ENCODE data around the gene PIK3CD. TPM values are rescaled to one million over a fixed set of nuclear protein-coding genes. Genes with fewer than 3 reads are reported as not detected.
A peak's percentile ranks its signal among the peaks of the same experiment; 100 is the strongest.

The PIK3CD gene
- total and polyA plus RNA-seq, 2 of the 8 experiments (the other 6 are each of a cell fraction or from before 2014, with no cell fraction given) = 20.6 to 24.1 TPM

- TF ChIP-seq MAFK (IDR thresholded peaks at IDR 0.05; ENCODE audit: low read depth, low read length) = no peak
- TF ChIP-seq PHF8 (conservative IDR thresholded peaks at IDR 0.05; ENCODE audit: low read depth, low read length) = no peak
- peak; percentile 38; the same call in 1 of the 2 replicates for TF ChIP-seq POLR2AphosphoS5 (IDR thresholded peaks at IDR 0.05; ENCODE audit: low read depth, low read length)
- H4K5ac ChIP-seq (ENCODE audit: insufficient read length, low read depth, low read length) = no peak overlapping the region
- H3K23me2 ChIP-seq (ENCODE audit: low read depth, low read length) = no peaks in the 10 kb centered on the region
These were observed 77.1 kb downstream of the PIK3CD start for GRCh38 chr1:9728451-9729295.

More at GRCh38 chr1:9728451-9729295, 77.1 kb downstream of the PIK3CD start:
- CTCF ChIA-PET (ENCODE audit: partially characterized antibody) = interaction anchor here (0.7 to 3.3 kb wide), 4 partner anchors 7 to 37 kb away, joined by 3 to 18 read pairs (median 3); no protein-coding TSS in a partner anchor
- Histone ChIP-seq H4K20me1 (replicated peaks in 1 of 2; ENCODE audit: control insufficient read depth in 1 of 2, insufficient read depth in 2 of 2, low read length in 2 of 2) (peaks cover 0 to 9% of the 10 kb centered on the region in 2 experiments), H3K4ac (replicated peaks; ENCODE audit: insufficient read length, low read depth, low read length) (no peak overlapping the region), H3K56ac (replicated peaks; ENCODE audit: insufficient read length, low read depth, low read length) (no peak overlapping the region), H3K9me3 (ENCODE audit: insufficient read depth in 2 of 2, low read depth in 1 of 2, low read length in 1 of 2) (peaks cover 0 to 4% of the 10 kb centered on the region in 2 experiments; a peak in 2 of 4 replicates), H2BK5ac (ENCODE audit: low read depth, low read length) (no peak overlapping the region), H3K36me3 (ENCODE audit: control insufficient read depth in 2 of 4, insufficient read depth in 4 of 4, low read length in 3 of 4) (peaks cover 16 to 53% (median 40%) of the 10 kb centered on the region in 4 experiments; a peak in 7 of 8 replicates), H3K18ac (ENCODE audit: extremely low read depth, low read length) (no peak overlapping the region), H3K4me3 (ENCODE audit: extremely low read depth in 1 of 4, insufficient read depth in 2 of 4, low read depth in 3 of 4, low read length in 4 of 4) (no peak overlapping the region), H2BK120ac (replicated peaks; ENCODE audit: low read depth, low read length) (no peak overlapping the region), H3K9ac (replicated peaks in 1 of 4; ENCODE audit: extremely low read depth in 1 of 4, low read depth in 3 of 4, low read length in 3 of 4) (no peak overlapping the region), H2BK20ac (ENCODE audit: low read length) (no peak overlapping the region), H4K91ac (replicated peaks; ENCODE audit: insufficient read length, low read length) (no peak overlapping the region), H3K4me1 (replicated peaks in 1 of 4; ENCODE audit: control insufficient read depth in 3 of 4, insufficient read depth in 4 of 4, low read length in 3 of 4) (peaks cover 0 to 3% (median 0%) of the 10 kb centered on the region in 4 experiments; a peak in 2 of 7 replicates), H3K27me3 (replicated peaks in 1 of 4; ENCODE audit: control insufficient read depth in 3 of 4, extremely low read depth in 1 of 4, insufficient read depth in 3 of 4, low read length in 3 of 4) (no peaks in the 10 kb centered on the region), H3K23ac (ENCODE audit: insufficient read length) (no peak overlapping the region), H2BK15ac (ENCODE audit: low read length) (no peak overlapping the region), H2AFZ (ENCODE audit: low read length) (no peak overlapping the region), H4K8ac (ENCODE audit: extremely low read depth, insufficient read depth, low read length) (peak overlapping the region; percentile 35; the same call in 1 of the 2 replicates), H3K27ac (ENCODE audit: low read depth, low read length) (no peak overlapping the region), H3K79me2 (ENCODE audit: control insufficient read depth in 1 of 2, insufficient read depth in 2 of 2, low read length in 2 of 2) (no peaks in the 10 kb centered on the region), H2BK12ac (ENCODE audit: low read depth, low read length) (no peak overlapping the region), H2AK5ac (ENCODE audit: low read depth, low read length) (no peak overlapping the region), H3K79me1 (ENCODE audit: low read depth, low read length) (no peaks in the 10 kb centered on the region), H3K14ac (ENCODE audit: insufficient read length) (no peak overlapping the region), H3K4me2 (ENCODE audit: insufficient read depth in 1 of 2, low read depth in 2 of 2, low read length in 2 of 2) (no peak overlapping the region)
- FAIRE-seq (no peak), DNase-seq (ENCODE audit: low read depth in 1 of 2, low spot score in 2 of 2) (no peak)
- WGBS, 2 experiments (ENCODE audit: extremely low coverage in 1 of 2, insufficient coverage in 1 of 2, insufficient read length in 1 of 2, insufficient replicate concordance in 2 of 2, low coverage in 1 of 2, low lambda C conversion rate in 2 of 2, missing lambda C conversion rate in 1 of 2) = 94% methylated on average over 33 of the region's 33 CpGs; no CpG with 5 or more reads in 1 of the 2 experiments
- POLR2A ChIA-PET (ENCODE audit: partially characterized antibody) = interaction anchor here (2.0 kb wide), 1 partner anchor 11 kb away, joined by 4 read pairs; no protein-coding TSS in a partner anchor

Measured in H1 (cell line).